NCI-H446 treated with DMSO at 0.1 percent for 48 hours (cell line): ENCODE data around the gene RGPD6.
"Not testable (repeated sequence)": the region's sequence is repeated elsewhere in the genome, so short reads cannot be mapped to it uniquely, and the experiment has no call there.

Experiments used
- DNase-seq: peaks from one replicate; lab custom pipeline; 2025; lab: John Stamatoyannopoulos, UW

RGPD6 gene

GRCh38 chr2:110481200-110481599, 95.8 kb downstream of the RGPD6 start:
- not testable (repeated sequence) for DNase-seq

GRCh38 chr2:110480084-110480483, 96.9 kb downstream of the RGPD6 start:
- DNase-seq: not testable (repeated sequence)

GRCh38 chr2:110477370-110477769, 99.7 kb downstream of the RGPD6 start:
- DNase-seq: not testable (repeated sequence)

GRCh38 chr2:110476952-110477351, 100.1 kb downstream of the RGPD6 start:
- DNase-seq: not testable (repeated sequence)

GRCh38 chr2:110475627-110476359, 101.2 kb downstream of the RGPD6 start:
- DNase-seq: not testable (repeated sequence)

GRCh38 chr2:110474898-110475297, 102.1 kb downstream of the RGPD6 start:
- DNase-seq: not testable (repeated sequence)

GRCh38 chr2:110473059-110473358, 104.0 kb downstream of the RGPD6 start:
- not testable (repeated sequence) for DNase-seq

- not testable (repeated sequence) for DNase-seq
Measured at GRCh38 chr2:110472171-110473058, 104.6 kb downstream of the RGPD6 start, which contains the start of gene LIMS4. LIMS4 (minus strand) TSS chr2:110472816; CDS start chr2:110472778, 38 bp downstream.

- DNase-seq: not testable (repeated sequence)
Measured at GRCh38 chr2:110468921-110469320, 108.1 kb downstream of the RGPD6 start.

- DNase-seq: not testable (repeated sequence)
Measured at GRCh38 chr2:110465312-110465711, 111.7 kb downstream of the RGPD6 start.
